Testis (tissue), 3 donors: Measurements from ENCODE around the gene SLC7A6OS. TPM values are rescaled to one million over a fixed set of nuclear protein-coding genes. Genes with fewer than 3 reads are reported as not detected.

Experiments used
- DNase-seq: peaks from one replicate; pipeline ENCODE4 v3.0.0-alpha.2; 2019
- H3K27ac ChIP-seq, 2 donors: fragments of 200-600 bp; sonication (generic); one replicate each; pipeline ENCODE4 v1.5.1; 2019
- H3K27me3 ChIP-seq: fragments of 200-600 bp; sonication (generic); one replicate; pipeline ENCODE4 v1.5.1; 2019
- H3K36me3 ChIP-seq: fragments of 200-600 bp; sonication (generic); one replicate; pipeline ENCODE4 v1.5.1; 2017; ENCODE audit warnings: low read depth; ENCODE audit errors: missing control alignments
- H3K4me1 ChIP-seq: fragments of 200-600 bp; sonication (generic); one replicate; pipeline ENCODE4 v1.5.1; 2019
- H3K4me3 ChIP-seq, 2 donors: fragments of 200-600 bp; sonication (generic); one replicate each; pipeline ENCODE4 v1.5.1; 2017 to 2019
- H3K9me3 ChIP-seq: fragments of 200-600 bp; sonication (generic); one replicate; pipeline ENCODE4 v1.5.1; 2017
- POLR2A ChIP-seq: fragments of 450-650 bp; IDR thresholded peaks from one replicate; pipeline ENCODE4 v1.6.1; 2017; ENCODE audit warnings: antibody characterized with exemption, mild to moderate bottlenecking, moderate library complexity
- WGBS, 2 donors: methylation state at CpG; one replicate each; pipeline ENCODE4 v1.1.5; 2018; 5-methylcytosine and 5-hydroxymethylcytosine counted together
- intact Hi-C: fragments of 100-400 bp; cut with DNase I; formaldehyde crosslinking; loops from one replicate; pipeline ENCODE4 v1.15.1; 2023; ENCODE audit warnings: low total_unique reads
- polyA plus RNA-seq: library from polyadenylated mRNA; stranded (reverse); fragments of 350-450 nt; fragmentation: Illumina TruSeq; extraction: RNeasy Lipid Tissue Mini Kit (QIAGEN cat#74804); gene quantifications from one replicate; pipeline ENCODE4 v1.2.3, GENCODE V29; 2014; ENCODE audit warnings: low read depth, low replicate concordance; ENCODE audit not compliant: insufficient read depth
- total RNA-seq, 2 donors: library from RNA; depleted of rRNA; stranded (reverse); fragments of >200 nt; gene quantifications; one replicate each; pipeline ENCODE4 v1.2.3, GENCODE V29; 2016
- TF ChIP-seq, protein P1 (sequence below), 3 experiments: fragments of 450-650 bp in 2 of 3; fragments of 200-600 bp in 1 of 3; sonication (generic) in 1 of 3; IDR thresholded peaks; one replicate each; pipeline ENCODE4 v1.5.1; 2016 to 2019; ENCODE audit warnings: antibody characterized with exemption in 3 of 3, mild to moderate bottlenecking in 2 of 3, moderate library complexity in 1 of 3

SLC7A6OS gene
- total and polyA plus RNA-seq, 3 donors from 2014 or later, result 14.7 to 25.8 (median 24.3) TPM

GRCh38 chr16:68357521-68357922 is 46.8 kb upstream of the SLC7A6OS start:
- WGBS, 2 donors, result 70 to 73% methylated on average over 3 to 9 of the region's 9 CpGs
- Histone ChIP-seq H3K9me3 (no peaks in the 10 kb centered on the region), H3K27me3 (no peaks in the 10 kb centered on the region), H3K4me1 (peaks cover 3% of the 10 kb centered on the region), H3K36me3 (no peaks in the 10 kb centered on the region), H3K4me3 (no peak overlapping the region), H3K27ac (no peak overlapping the region)
- intact Hi-C loops, result no loop called here
- no peak for DNase-seq
- TF ChIP-seq POLR2A, result no peak
- TF ChIP-seq, protein P1, sequence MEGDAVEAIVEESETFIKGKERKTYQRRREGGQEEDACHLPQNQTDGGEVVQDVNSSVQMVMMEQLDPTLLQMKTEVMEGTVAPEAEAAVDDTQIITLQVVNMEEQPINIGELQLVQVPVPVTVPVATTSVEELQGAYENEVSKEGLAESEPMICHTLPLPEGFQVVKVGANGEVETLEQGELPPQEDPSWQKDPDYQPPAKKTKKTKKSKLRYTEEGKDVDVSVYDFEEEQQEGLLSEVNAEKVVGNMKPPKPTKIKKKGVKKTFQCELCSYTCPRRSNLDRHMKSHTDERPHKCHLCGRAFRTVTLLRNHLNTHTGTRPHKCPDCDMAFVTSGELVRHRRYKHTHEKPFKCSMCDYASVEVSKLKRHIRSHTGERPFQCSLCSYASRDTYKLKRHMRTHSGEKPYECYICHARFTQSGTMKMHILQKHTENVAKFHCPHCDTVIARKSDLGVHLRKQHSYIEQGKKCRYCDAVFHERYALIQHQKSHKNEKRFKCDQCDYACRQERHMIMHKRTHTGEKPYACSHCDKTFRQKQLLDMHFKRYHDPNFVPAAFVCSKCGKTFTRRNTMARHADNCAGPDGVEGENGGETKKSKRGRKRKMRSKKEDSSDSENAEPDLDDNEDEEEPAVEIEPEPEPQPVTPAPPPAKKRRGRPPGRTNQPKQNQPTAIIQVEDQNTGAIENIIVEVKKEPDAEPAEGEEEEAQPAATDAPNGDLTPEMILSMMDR (IDR thresholded peaks at IDR 0.05), result no peak

GRCh38 chr16:68356919-68357286 is 46.2 kb upstream of the SLC7A6OS start:
- no peak for TF ChIP-seq POLR2A
- TF ChIP-seq, protein P1 (IDR thresholded peaks at IDR 0.05), result no peak

GRCh38 chr16:68356249-68356918 is 45.6 kb upstream of the SLC7A6OS start:
- no peaks in the 10 kb centered on the region for H3K9me3 ChIP-seq
- no peak overlapping the region for H3K27ac ChIP-seq
- DNase-seq, result no peak
- H3K27me3 ChIP-seq, result no peaks in the 10 kb centered on the region
- intact Hi-C loops, result no loop called here
- TF ChIP-seq POLR2A, result no peak
- TF ChIP-seq, protein P1 (IDR thresholded peaks at IDR 0.05), result no peak
- 60 to 72% methylated on average over 15 to 28 of the region's 28 CpGs for WGBS, 2 donors
- H3K4me1 ChIP-seq, result no peaks in the 10 kb centered on the region
- no peaks in the 10 kb centered on the region for H3K36me3 ChIP-seq
- H3K4me3 ChIP-seq, result no peak overlapping the region

More at GRCh38 chr16:68356919-68357286, 46.2 kb upstream of the SLC7A6OS start:
- no peaks in the 10 kb centered on the region for H3K9me3 ChIP-seq
- H3K27me3 ChIP-seq, result no peaks in the 10 kb centered on the region
- no peak for DNase-seq
- no peak overlapping the region for H3K27ac ChIP-seq
- H3K36me3 ChIP-seq, result no peaks in the 10 kb centered on the region
- H3K4me1 ChIP-seq, result peaks cover 2% of the 10 kb centered on the region
- intact Hi-C loops, result no loop called here
- 77% methylated on average over 5 of the region's 5 CpGs; no CpG with 5 or more reads in 1 of the 2 donors for WGBS, 2 donors
- H3K4me3 ChIP-seq, result no peak overlapping the region

DNA sequence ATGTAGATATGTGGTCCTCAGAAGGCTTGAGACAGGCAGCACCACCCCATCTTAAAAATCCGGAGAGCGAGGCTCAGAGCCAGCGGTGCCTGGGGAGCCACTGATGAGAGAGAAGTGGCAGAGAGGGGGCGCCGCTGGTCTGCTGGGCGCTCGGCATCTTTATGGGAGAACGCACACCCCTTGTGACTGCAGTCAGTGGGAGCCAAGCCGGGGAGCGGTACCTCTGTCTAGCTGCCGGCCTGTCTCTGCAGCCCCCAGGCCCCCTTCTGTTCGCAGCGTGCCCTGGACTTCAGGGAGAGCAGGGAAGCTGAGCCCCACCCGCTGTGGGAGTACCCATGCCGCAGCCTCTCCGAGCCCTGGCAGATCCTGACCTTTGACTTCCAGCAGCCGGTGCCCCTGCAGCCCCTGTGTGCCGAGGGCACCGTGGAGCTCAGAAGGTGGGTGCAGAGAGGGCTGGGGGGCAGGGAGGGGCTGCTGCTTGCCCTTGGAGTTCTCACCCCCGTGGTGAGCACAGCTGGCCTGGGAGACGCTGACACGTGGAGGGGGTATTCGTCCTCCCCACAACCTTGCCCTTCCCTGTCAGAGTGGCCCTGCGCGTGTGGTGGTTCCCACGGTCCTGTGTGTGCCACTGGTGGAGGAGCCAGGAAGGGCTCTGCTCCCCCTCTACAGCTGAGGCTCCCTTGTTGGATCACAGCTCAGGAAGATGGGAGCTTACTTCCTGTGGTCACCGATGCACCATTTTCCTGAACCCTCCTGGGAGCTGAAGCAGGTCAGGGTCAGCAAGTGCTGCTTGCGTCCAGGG is 44.9 kb upstream of the SLC7A6OS start:
- TF ChIP-seq, protein P1 (IDR thresholded peaks at IDR 0.05), result no peak
- TF ChIP-seq POLR2A, result no peak
- H3K9me3 ChIP-seq, result no peaks in the 10 kb centered on the region
- no peaks in the 10 kb centered on the region for H3K27me3 ChIP-seq
- H3K4me1 ChIP-seq, result no peaks in the 10 kb centered on the region
- intact Hi-C loops, result no loop called here
- DNase-seq, result no peak
- no peak overlapping the region for H3K4me3 ChIP-seq
- H3K27ac ChIP-seq, result no peak overlapping the region
- no peaks in the 10 kb centered on the region for H3K36me3 ChIP-seq
- WGBS, 2 donors, result 80 to 83% methylated on average over 15 to 27 of the region's 28 CpGs
